Cardiac muscle cell (in vitro differentiated cells and primary cell): Measurements from ENCODE around the gene SDHAF1. TPM values are rescaled to one million over a fixed set of nuclear protein-coding genes. Genes with fewer than 3 reads are reported as not detected.

Experiments
- DNase-seq, 2 donors: peaks; one replicate each; pipeline versions ENCODE4 v3.0.0 to v3.0.0-alpha.2; 2010 to 2017; ENCODE audit warnings: low read depth in 1 of 2, low spot score in 1 of 2
- H3K27ac ChIP-seq: fragments of 200-600 bp; sonication (generic); 2 replicates; pipeline ENCODE4 v1.5.1; 2016
- H3K27me3 ChIP-seq: fragments of 200-600 bp; sonication (generic); 2 replicates; pipeline ENCODE4 v1.6.0; 2016; ENCODE audit warnings: control low read depth
- H3K36me3 ChIP-seq: fragments of 200-600 bp; sonication (generic); 2 replicates; pipeline ENCODE4 v1.5.1; 2016; ENCODE audit warnings: control low read depth
- H3K4me1 ChIP-seq: fragments of 200-600 bp; sonication (generic); 2 replicates; pipeline ENCODE4 v1.8.1; 2017; ENCODE audit warnings: low read depth, mild to moderate bottlenecking, mixed run types
- H3K4me3 ChIP-seq: fragments of 200-600 bp; sonication (generic); 2 replicates; pipeline ENCODE4 v1.5.1; 2016; ENCODE audit warnings: mild to moderate bottlenecking
- H3K9me3 ChIP-seq: fragments of 200-600 bp; sonication (generic); 2 replicates; pipeline ENCODE4 v1.5.1; 2017; ENCODE audit warnings: low read depth, mild to moderate bottlenecking, control low read depth
- CTCF ChIP-seq: IDR thresholded peaks from 2 replicates; pipeline ENCODE4 v1.5.1; 2012; ENCODE audit warnings: low read depth, mild to moderate bottlenecking, low read length
- polyA plus RNA-seq: library from polyadenylated mRNA; unstranded; fragments of >200 nt; fragmentation: Nextera tagmentation; extraction: Ambion mirVana; gene quantifications from 2 replicates; pipeline ENCODE4 v1.2.1, GENCODE V29; 2016
- total RNA-seq: library from RNA; depleted of rRNA; stranded (reverse); fragments of >200 nt; gene quantifications from 2 replicates; pipeline ENCODE4 v1.2.3, GENCODE V29; 2016

SDHAF1 gene
- total and polyA plus RNA-seq, 2 experiments from 2014 or later, result 36.2 to 58.0 TPM

DNA sequence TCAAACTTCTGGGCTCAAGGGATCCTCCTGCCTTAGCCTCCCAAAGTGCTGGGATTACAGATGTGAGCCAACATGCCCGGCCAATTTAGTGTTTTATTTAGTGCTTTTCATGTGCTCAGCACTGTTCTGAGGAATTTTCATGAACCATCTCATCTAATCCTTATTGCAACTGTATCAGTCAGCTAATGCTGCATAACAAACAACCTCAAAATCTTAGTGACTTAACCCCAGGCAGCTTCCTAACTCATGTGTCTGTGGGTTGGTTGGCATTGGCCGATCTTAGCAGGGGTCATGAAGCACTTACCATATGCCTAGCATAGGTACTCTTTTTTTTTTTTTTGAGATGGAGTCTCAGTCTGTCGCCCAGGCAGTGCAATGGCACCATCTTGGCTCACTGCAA lies 6.2 kb upstream of the SDHAF1 start:
- H3K9me3 ChIP-seq, result no peaks in the 10 kb centered on the region
- H3K36me3 ChIP-seq, result no peaks in the 10 kb centered on the region
- no peak overlapping the region for H3K27ac ChIP-seq
- H3K27me3 ChIP-seq, result peaks cover 30% of the 10 kb centered on the region
- DNase-seq, result no peak
- H3K4me3 ChIP-seq, result no peak overlapping the region
- no peaks in the 10 kb centered on the region for H3K4me1 ChIP-seq
- TF ChIP-seq CTCF, result no peak

GRCh38 chr19:35990156-35990555 lies 4.8 kb upstream of the SDHAF1 start:
- H3K4me3 ChIP-seq, result no peak overlapping the region
- H3K4me1 ChIP-seq, result no peaks in the 10 kb centered on the region
- no peaks in the 10 kb centered on the region for H3K36me3 ChIP-seq
- H3K9me3 ChIP-seq, result no peaks in the 10 kb centered on the region
- TF ChIP-seq CTCF, result no peak
- H3K27ac ChIP-seq, result no peak overlapping the region
- H3K27me3 ChIP-seq, result peaks cover 25% of the 10 kb centered on the region
- no peak for DNase-seq

DNA sequence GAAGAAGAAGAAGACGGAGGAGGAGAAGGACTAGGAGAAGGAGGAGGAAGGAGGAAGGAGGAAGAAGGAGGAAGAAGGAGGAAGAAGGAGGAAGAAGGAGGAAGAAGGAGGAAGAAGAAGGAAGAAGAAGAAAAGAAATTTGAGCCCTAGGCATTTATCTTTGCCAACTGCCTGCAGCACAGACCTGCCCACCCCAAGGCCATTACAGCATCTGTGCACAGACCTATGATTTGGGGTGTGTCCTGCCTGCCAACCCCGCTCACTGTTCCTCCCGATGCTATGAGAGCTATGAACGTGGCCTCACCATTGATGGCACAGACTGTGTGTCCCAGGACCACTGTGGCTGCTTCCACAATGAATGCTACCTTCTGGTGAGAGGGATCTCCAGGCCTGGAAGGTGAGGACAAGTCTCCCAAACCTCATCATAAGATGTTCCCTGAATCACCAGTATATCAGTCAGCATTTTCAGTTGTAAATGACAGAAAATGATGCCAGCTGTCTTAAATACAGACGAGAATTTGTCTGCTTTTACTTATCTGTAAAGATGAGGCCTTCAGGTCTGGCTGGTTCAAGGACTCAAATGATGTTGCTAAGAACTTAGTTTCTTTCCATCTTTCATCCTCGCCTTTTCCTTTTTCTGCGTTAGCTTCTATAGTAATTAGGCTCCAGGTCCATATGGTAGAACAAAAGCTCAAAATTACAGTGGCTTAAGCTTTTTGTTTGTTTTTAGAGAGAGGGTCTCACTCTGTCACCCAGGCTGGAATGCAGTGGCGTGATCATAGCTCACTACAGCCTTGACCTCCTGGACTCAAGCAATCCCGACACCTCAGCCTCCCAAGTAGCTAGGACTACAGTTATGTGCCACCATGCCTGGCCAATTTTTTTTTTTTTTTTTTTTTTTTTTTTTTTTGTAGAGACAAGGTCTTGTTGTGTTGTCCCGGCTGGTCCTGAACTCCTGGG lies 3.9 kb upstream of the SDHAF1 start:
- no peak for TF ChIP-seq CTCF
- Histone ChIP-seq H3K36me3 (no peaks in the 10 kb centered on the region), H3K4me3 (no peak overlapping the region), H3K27ac (no peak overlapping the region), H3K9me3 (no peaks in the 10 kb centered on the region), H3K4me1 (peaks cover 1% of the 10 kb centered on the region), H3K27me3 (peaks cover 16% of the 10 kb centered on the region)
- DNase-seq, result no peak

- DNase-seq, result peak in 1 of 2 donors; percentile 51
- no peak for TF ChIP-seq CTCF
- no peak overlapping the region for H3K4me3 ChIP-seq
- H3K27me3 ChIP-seq, result peaks cover 7% of the 10 kb centered on the region
- H3K9me3 ChIP-seq, result no peaks in the 10 kb centered on the region
- H3K27ac ChIP-seq, result no peak overlapping the region
- H3K4me1 ChIP-seq, result peaks cover 4% of the 10 kb centered on the region
- H3K36me3 ChIP-seq, result no peaks in the 10 kb centered on the region
Measured at GRCh38 chr19:35991731-35992450, 3.1 kb upstream of the SDHAF1 start.

DNA sequence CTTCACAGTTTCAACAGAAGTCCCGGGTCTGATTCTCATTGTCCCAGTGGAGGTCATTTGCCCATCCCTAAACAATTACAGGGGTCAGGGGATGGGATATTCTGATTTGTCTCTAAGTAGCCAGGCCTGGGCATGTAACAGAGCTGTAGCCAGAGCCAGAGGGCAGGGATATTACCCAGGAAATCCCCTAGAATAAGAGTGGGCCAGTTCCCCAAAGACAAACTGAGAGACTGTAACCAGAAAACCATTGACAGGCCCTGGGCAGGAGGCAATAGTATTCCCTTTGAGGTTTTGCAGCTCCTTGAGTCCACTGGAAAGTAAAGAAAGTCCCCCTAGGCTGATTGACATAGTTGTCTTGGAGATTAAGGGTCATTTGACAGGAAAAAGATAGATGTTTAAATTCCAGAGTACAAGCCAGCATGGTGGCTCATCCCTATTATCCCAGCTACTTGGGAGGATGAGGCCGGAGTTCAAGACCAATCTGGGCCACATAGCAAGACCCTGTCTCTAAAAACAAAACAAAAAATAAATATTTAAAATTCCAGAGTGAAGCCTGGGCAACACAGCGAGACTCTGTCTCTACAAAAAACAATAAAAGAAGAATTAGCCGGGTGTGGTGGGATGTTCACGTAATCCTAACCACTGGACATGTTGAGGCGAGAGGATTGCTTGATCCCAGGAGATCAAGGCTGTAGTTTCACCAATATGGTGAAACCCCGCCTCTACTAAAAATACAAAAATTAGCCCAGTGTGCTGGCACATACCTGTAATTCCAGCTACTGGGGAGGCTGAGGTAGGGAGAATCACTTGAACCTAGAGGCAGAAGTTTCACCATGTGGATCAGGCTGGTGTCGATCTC lies 1.9 kb upstream of the SDHAF1 start:
- no peak for TF ChIP-seq CTCF
- Histone ChIP-seq H3K27ac (no peak overlapping the region), H3K27me3 (no peaks in the 10 kb centered on the region), H3K4me1 (peaks cover 4% of the 10 kb centered on the region), H3K36me3 (no peaks in the 10 kb centered on the region), H3K9me3 (no peaks in the 10 kb centered on the region), H3K4me3 (no peak overlapping the region)
- DNase-seq, result no peak
